Measurements from ENCODE around the gene PTPRT.

GRCh38 chr20:43237651-43238168 is 48.0 kb upstream of the PTPRT start:
- no peak for TF ChIP-seq FOXM1 (IDR thresholded peaks at IDR 0.05; ENCODE audit: borderline replicate concordance, low read depth)
- no peak for TF ChIP-seq TEAD4 (IDR thresholded peaks at IDR 0.05)
- no peak for TF ChIP-seq CEBPB (IDR thresholded peaks at IDR 0.05)
- no peak for TF ChIP-seq MAX (IDR thresholded peaks at IDR 0.05)
- no peak for TF ChIP-seq USF1 (IDR thresholded peaks at IDR 0.05)

All from Ishikawa (cell line).